ENCODE data around the gene SDK1.

GRCh38 chr7:4162884-4163564 lies 862.0 kb downstream of the SDK1 start:
- TF ChIP-seq TARDBP (IDR thresholded peaks at IDR 0.05) (no peak), FOXK2 (IDR thresholded peaks at IDR 0.05) (no peak), FOXA1 (IDR thresholded peaks at IDR 0.05) (no peak), SP1 (IDR thresholded peaks at IDR 0.05) (no peak)
